Esophagus muscularis mucosa (tissue), 4 donors: ENCODE data around the gene HEATR3.

Experiments used
- EP300 ChIP-seq: sonication (generic); formaldehyde crosslinking; IDR thresholded peaks from one replicate; pipeline ENCODE4 v1.6.1; 2017; ENCODE audit warnings: antibody characterized with exemption
- POLR2A ChIP-seq: fragments of 450-650 bp; IDR thresholded peaks from one replicate; pipeline ENCODE4 v1.6.1; 2017; ENCODE audit warnings: antibody characterized with exemption, moderate library complexity, mild to moderate bottlenecking, low read depth
- POLR2AphosphoS5 ChIP-seq, 2 donors: sonication (generic); formaldehyde crosslinking; IDR thresholded peaks; one replicate each; pipeline ENCODE4 v1.6.1; 2017; ENCODE audit warnings: antibody characterized with exemption in 2 of 2
- TF ChIP-seq, protein P1 (sequence below), 3 experiments: fragments of 200-600 bp in 2 of 3; fragments of 450-650 bp in 1 of 3; sonication (generic) in 2 of 3; IDR thresholded peaks; one replicate each; pipeline ENCODE4 v1.5.1; 2017 to 2019; ENCODE audit warnings: antibody characterized with exemption in 3 of 3, mild to moderate bottlenecking in 2 of 3, moderate library complexity in 1 of 3

- TF ChIP-seq, protein P1, sequence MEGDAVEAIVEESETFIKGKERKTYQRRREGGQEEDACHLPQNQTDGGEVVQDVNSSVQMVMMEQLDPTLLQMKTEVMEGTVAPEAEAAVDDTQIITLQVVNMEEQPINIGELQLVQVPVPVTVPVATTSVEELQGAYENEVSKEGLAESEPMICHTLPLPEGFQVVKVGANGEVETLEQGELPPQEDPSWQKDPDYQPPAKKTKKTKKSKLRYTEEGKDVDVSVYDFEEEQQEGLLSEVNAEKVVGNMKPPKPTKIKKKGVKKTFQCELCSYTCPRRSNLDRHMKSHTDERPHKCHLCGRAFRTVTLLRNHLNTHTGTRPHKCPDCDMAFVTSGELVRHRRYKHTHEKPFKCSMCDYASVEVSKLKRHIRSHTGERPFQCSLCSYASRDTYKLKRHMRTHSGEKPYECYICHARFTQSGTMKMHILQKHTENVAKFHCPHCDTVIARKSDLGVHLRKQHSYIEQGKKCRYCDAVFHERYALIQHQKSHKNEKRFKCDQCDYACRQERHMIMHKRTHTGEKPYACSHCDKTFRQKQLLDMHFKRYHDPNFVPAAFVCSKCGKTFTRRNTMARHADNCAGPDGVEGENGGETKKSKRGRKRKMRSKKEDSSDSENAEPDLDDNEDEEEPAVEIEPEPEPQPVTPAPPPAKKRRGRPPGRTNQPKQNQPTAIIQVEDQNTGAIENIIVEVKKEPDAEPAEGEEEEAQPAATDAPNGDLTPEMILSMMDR (IDR thresholded peaks at IDR 0.05) = no peak
- TF ChIP-seq EP300 (no peak), POLR2AphosphoS5 (IDR thresholded peaks at IDR 0.05) (no peak), POLR2A (no peak)
Observed at GRCh38 chr16:50056226-50056625, 9.5 kb upstream of the HEATR3 start.
